B cell (primary cell): Measurements from ENCODE around the gene EIPR1. TPM values are rescaled to one million over a fixed set of nuclear protein-coding genes. Genes with fewer than 3 reads are reported as not detected.

Source experiments
- ATAC-seq: fragments of 200-7000 bp; cut with Tn5 transposase; one replicate; pipeline ENCODE4 v1.10.0; 2021; ENCODE audit warnings: low read depth, mild to moderate bottlenecking, moderate number of reproducible peaks, moderate library complexity
- CTCF ChIA-PET: fragments of 350-600 bp; sonication (Branson Sonifier 250); formaldehyde crosslinking; loops from one replicate; lab custom pipeline; 2021; ENCODE audit warnings: antibody characterized with exemption, inconsistent platforms; lab: Charles Lee
- POLR2A ChIA-PET: fragments of 350-600 bp; sonication (Branson Sonifier 250); formaldehyde crosslinking; loops from one replicate; lab custom pipeline; 2021; ENCODE audit warnings: antibody characterized with exemption; lab: Charles Lee
- DNase-seq: peaks from one replicate; pipeline ENCODE4 v3.0.0; 2013
- H2AFZ ChIP-seq: 2 replicates; pipeline ENCODE4 v1.6.1; 2012; ENCODE audit warnings: mild to moderate bottlenecking, low read depth, low read length; ENCODE audit not compliant: insufficient read depth, poor library complexity, severe bottlenecking
- H3K27ac ChIP-seq, 2 donors: 1 replicate in 1 of 2; 2 replicates in 1 of 2; pipeline ENCODE4 v1.5.1; 2012 to 2013; ENCODE audit warnings: low read length in 2 of 2, mild to moderate bottlenecking in 2 of 2, moderate library complexity in 1 of 2
- H3K27me3 ChIP-seq, 4 experiments: fragments of 200-600 bp in 1 of 4; sonication (generic) in 1 of 4; replicated peaks in 1 of 4; 1 replicate in 2 of 4; 2 replicates in 2 of 4; pipeline versions ENCODE4 v1.6.1 to v1.7.0; 2013 to 2016; ENCODE audit warnings: low read length in 3 of 4, mild to moderate bottlenecking in 2 of 4, mixed read lengths in 1 of 4, moderate library complexity in 1 of 4; ENCODE audit not compliant: insufficient read depth in 4 of 4, control insufficient read depth in 3 of 4; ENCODE audit errors: control extremely low read depth in 1 of 4
- H3K36me3 ChIP-seq, 2 experiments: replicated peaks in 1 of 2; 1 replicate in 1 of 2; 2 replicates in 1 of 2; pipeline versions ENCODE4 v1.6.1 to v1.7.1; 2013; ENCODE audit warnings: low read length in 1 of 2; ENCODE audit not compliant: insufficient read depth in 2 of 2, control insufficient read depth in 1 of 2; ENCODE audit errors: control extremely low read depth in 1 of 2, extremely low read depth in 1 of 2
- H3K4me1 ChIP-seq, 2 donors: fragments of 200-600 bp in 1 of 2; sonication (generic) in 1 of 2; 1 replicate in 1 of 2; 2 replicates in 1 of 2; pipeline versions ENCODE4 v1.5.1 to v1.6.1; 2013 to 2017; ENCODE audit warnings: low read length in 2 of 2; ENCODE audit not compliant: control insufficient read depth in 2 of 2, insufficient read depth in 2 of 2
- H3K4me2 ChIP-seq: replicated peaks from 2 replicates; pipeline ENCODE3; 2012; ENCODE audit warnings: mild to moderate bottlenecking, low read depth, low read length; ENCODE audit not compliant: poor library complexity, severe bottlenecking
- H3K4me3 ChIP-seq, 5 experiments: fragments of 200-600 bp in 1 of 5; sonication (generic) in 1 of 5; 1 replicate in 3 of 5; 2 replicates in 2 of 5; pipeline versions ENCODE4 v1.5.1 to v1.7.0; 2011 to 2016; ENCODE audit warnings: low read length in 4 of 5, mild to moderate bottlenecking in 4 of 5, low read depth in 2 of 5, control low read depth in 1 of 5, moderate library complexity in 1 of 5; ENCODE audit not compliant: insufficient read depth in 1 of 5; ENCODE audit errors: control extremely low read depth in 1 of 5, extremely low read depth in 1 of 5
- H3K79me2 ChIP-seq: fragments of 200-600 bp; sonication (generic); one replicate; pipeline ENCODE4 v1.6.0; 2016; ENCODE audit warnings: low read length; ENCODE audit not compliant: control insufficient read depth, insufficient read depth
- H3K9ac ChIP-seq: fragments of 200-600 bp; sonication (generic); 2 replicates; pipeline ENCODE4 v1.6.1; 2017; ENCODE audit warnings: mild to moderate bottlenecking, low read length, moderate library complexity
- H3K9me3 ChIP-seq, 3 donors: one replicate each; pipeline versions ENCODE4 v1.6.1 to v1.7.1; 2013; ENCODE audit warnings: low read length in 2 of 3; ENCODE audit not compliant: control insufficient read depth in 2 of 3, insufficient read depth in 1 of 3; ENCODE audit errors: control extremely low read depth in 1 of 3
- H4K20me1 ChIP-seq: 2 replicates; pipeline ENCODE4 v1.6.0; 2012; ENCODE audit warnings: mild to moderate bottlenecking, low read length; ENCODE audit not compliant: insufficient read depth, control insufficient read depth, poor library complexity, severe bottlenecking
- H3K27ac Mint-ChIP-seq: one replicate; pipeline ENCODE4 v1.8.0; 2021; ENCODE audit warnings: mixed read lengths
- H3K27me3 Mint-ChIP-seq: one replicate; pipeline ENCODE4 v1.8.0; 2021; ENCODE audit warnings: mixed read lengths
- H3K4me1 Mint-ChIP-seq: one replicate; pipeline ENCODE4 v1.8.0; 2021; ENCODE audit warnings: mixed read lengths
- H3K4me3 Mint-ChIP-seq: one replicate; pipeline ENCODE4 v1.8.0; 2021; ENCODE audit warnings: mixed read lengths
- H3K9me3 Mint-ChIP-seq: one replicate; pipeline ENCODE4 v1.8.0; 2022; ENCODE audit warnings: mixed read lengths; ENCODE audit not compliant: insufficient read depth
- CTCF ChIP-seq: fragments of 200-600 bp; IDR thresholded peaks from one replicate; pipeline ENCODE4 v1.8.0; 2022; ENCODE audit warnings: antibody characterized with exemption, mild to moderate bottlenecking
- EZH2 ChIP-seq: IDR thresholded peaks from 2 replicates; pipeline ENCODE4 v1.6.1; 2012; ENCODE audit warnings: borderline replicate concordance, low read depth, mild to moderate bottlenecking, moderate library complexity, low read length; ENCODE audit not compliant: insufficient read depth, poor library complexity, severe bottlenecking
- WGBS: methylation state at CpG from one replicate; pipeline ENCODE4 v1.1.5; 2013; ENCODE audit warnings: missing lambda C conversion rate; ENCODE audit not compliant: insufficient coverage; 5-methylcytosine and 5-hydroxymethylcytosine counted together
- intact Hi-C: fragments of 100-400 bp; cut with micrococcal nuclease; formaldehyde crosslinking; loops from one replicate; pipeline ENCODE4 v1.10.0; 2022
- polyA plus RNA-seq: library from polyadenylated mRNA; depleted of rRNA; stranded (reverse); fragments of >200 nt; gene quantifications from 2 replicates; pipeline ENCODE4 v1.2.3, GENCODE V29; 2012
- total RNA-seq, 2 donors: library from RNA; stranded (reverse); fragments of 120-200 nt in 1 of 2; gene quantifications; 1 replicate in 1 of 2; 2 replicates in 1 of 2; pipeline versions ENCODE4 v1.2.3 to v1.2.4, GENCODE V29; 2013 to 2022

The EIPR1 gene
- total and polyA plus RNA-seq, 2 donors (not counting 1 experiment from before 2014, with no cell fraction given): 31.8 to 37.0 TPM

- ChIA-PET POLR2A (interaction anchor here (0.6 kb wide), 1 partner anchor 1864 kb away, joined by 3 read pairs; no protein-coding TSS in a partner anchor), CTCF (no interaction called here)
- no peaks in the 10 kb centered on the region for H3K9me3 Mint-ChIP-seq
- Histone ChIP-seq H3K4me3 (no peak overlapping the region), H3K4me2 (no peak overlapping the region), H3K9me3 (peaks cover 0 to 16% (median 0%) of the 10 kb centered on the region in 3 donors), H3K36me3 (peaks cover 0 to 4% of the 10 kb centered on the region in 2 experiments), H3K79me2 (peaks cover 8% of the 10 kb centered on the region), H3K27me3 (no peaks in the 10 kb centered on the region), H3K4me1 (no peaks in the 10 kb centered on the region), H2AFZ (no peak overlapping the region), H3K27ac (no peak overlapping the region), H3K9ac (no peak overlapping the region), H4K20me1 (no peaks in the 10 kb centered on the region)
- DNase-seq: no peak
- no peaks in the 10 kb centered on the region for H3K27me3 Mint-ChIP-seq
- intact Hi-C loops: loop anchor here (10.0 kb wide), 1 partner anchor 127 kb away; no protein-coding TSS in a partner anchor
- H3K4me3 Mint-ChIP-seq: no peak overlapping the region
- no peak for TF ChIP-seq CTCF
- no peak for TF ChIP-seq EZH2
- no peak overlapping the region for H3K27ac Mint-ChIP-seq
- no peak for ATAC-seq
- H3K4me1 Mint-ChIP-seq: no peaks in the 10 kb centered on the region
- WGBS: 96% methylated on average over 9 of the region's 10 CpGs
These were observed 199.6 kb downstream of the EIPR1 start for GRCh38 chr2:3177891-3178577.

GRCh38 chr2:3176869-3177255 lies 200.8 kb downstream of the EIPR1 start:
- H3K27ac ChIP-seq: no peak overlapping the region
- no peaks in the 10 kb centered on the region for H4K20me1 ChIP-seq
- Mint-ChIP-seq H3K4me1 (no peaks in the 10 kb centered on the region), H3K27ac (no peak overlapping the region), H3K27me3 (no peaks in the 10 kb centered on the region), H3K9me3 (no peaks in the 10 kb centered on the region), H3K4me3 (no peak overlapping the region)
- peaks cover 0 to 16% (median 0%) of the 10 kb centered on the region in 3 donors for H3K9me3 ChIP-seq
- no peak overlapping the region for H2AFZ ChIP-seq
- ATAC-seq: no peak
- over 99% methylated on average over 22 of the region's 25 CpGs for WGBS
- H3K27me3 ChIP-seq: no peaks in the 10 kb centered on the region
- TF ChIP-seq CTCF (no peak), EZH2 (no peak)
- POLR2A ChIA-PET: no interaction called here
- CTCF ChIA-PET: no interaction called here
- intact Hi-C loops: loop anchor here (10.0 kb wide), 1 partner anchor 128 kb away; no protein-coding TSS in a partner anchor
- no peak overlapping the region for H3K4me3 ChIP-seq
- no peak overlapping the region for H3K9ac ChIP-seq
- peaks cover 8% of the 10 kb centered on the region for H3K79me2 ChIP-seq
- DNase-seq: no peak
- H3K4me2 ChIP-seq: no peak overlapping the region
- peaks cover 0 to 9% of the 10 kb centered on the region in 2 experiments for H3K36me3 ChIP-seq
- no peaks in the 10 kb centered on the region for H3K4me1 ChIP-seq
